Lower leg skin (tissue), 3 donors: Measurements from ENCODE around the gene GPHA2.

Source experiments
- POLR2A ChIP-seq, 2 donors: fragments of 450-650 bp; IDR thresholded peaks; one replicate each; pipeline ENCODE4 v1.6.1; 2016 to 2017; ENCODE audit warnings: antibody characterized with exemption in 2 of 2, mild to moderate bottlenecking in 1 of 2, moderate library complexity in 1 of 2
- TF ChIP-seq, protein P1 (sequence below), 3 donors: fragments of 450-650 bp; IDR thresholded peaks; one replicate each; pipeline ENCODE4 v1.5.1; 2016; ENCODE audit warnings: antibody characterized with exemption in 3 of 3, mild to moderate bottlenecking in 3 of 3, moderate library complexity in 2 of 3

DNA sequence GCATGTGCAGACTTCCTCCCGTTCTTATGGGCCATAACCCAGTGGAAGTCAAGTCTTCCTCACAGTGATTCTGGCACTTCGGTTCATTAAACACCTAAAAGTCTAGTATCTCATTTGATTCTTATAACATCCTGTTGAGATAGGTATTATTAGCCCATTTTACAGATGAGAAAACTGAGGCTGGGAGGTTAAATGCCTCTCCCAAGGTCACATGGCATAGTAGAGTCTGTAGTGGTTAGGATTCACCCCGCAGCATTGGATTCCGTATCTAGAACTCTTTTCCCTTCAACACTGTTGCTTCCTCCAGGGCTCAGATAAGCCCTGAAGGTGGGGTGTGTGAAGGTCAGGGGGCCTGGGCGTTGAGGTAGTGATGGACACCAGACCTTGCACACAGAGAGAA lies 3.4 kb downstream of the GPHA2 start:
- no peak for TF ChIP-seq POLR2A (IDR thresholded peaks at IDR 0.05)
- TF ChIP-seq, protein P1, sequence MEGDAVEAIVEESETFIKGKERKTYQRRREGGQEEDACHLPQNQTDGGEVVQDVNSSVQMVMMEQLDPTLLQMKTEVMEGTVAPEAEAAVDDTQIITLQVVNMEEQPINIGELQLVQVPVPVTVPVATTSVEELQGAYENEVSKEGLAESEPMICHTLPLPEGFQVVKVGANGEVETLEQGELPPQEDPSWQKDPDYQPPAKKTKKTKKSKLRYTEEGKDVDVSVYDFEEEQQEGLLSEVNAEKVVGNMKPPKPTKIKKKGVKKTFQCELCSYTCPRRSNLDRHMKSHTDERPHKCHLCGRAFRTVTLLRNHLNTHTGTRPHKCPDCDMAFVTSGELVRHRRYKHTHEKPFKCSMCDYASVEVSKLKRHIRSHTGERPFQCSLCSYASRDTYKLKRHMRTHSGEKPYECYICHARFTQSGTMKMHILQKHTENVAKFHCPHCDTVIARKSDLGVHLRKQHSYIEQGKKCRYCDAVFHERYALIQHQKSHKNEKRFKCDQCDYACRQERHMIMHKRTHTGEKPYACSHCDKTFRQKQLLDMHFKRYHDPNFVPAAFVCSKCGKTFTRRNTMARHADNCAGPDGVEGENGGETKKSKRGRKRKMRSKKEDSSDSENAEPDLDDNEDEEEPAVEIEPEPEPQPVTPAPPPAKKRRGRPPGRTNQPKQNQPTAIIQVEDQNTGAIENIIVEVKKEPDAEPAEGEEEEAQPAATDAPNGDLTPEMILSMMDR (IDR thresholded peaks at IDR 0.05), result no peak
